ENCODE results near the gene PTH1R. TPM values are rescaled to one million over a fixed set of nuclear protein-coding genes. Genes with fewer than 3 reads are reported as not detected.
A peak's percentile ranks its signal among the peaks of the same experiment; 100 is the strongest.

The PTH1R gene
- polyA plus RNA-seq, 2 donors: 2.0 to 3.3 TPM

GRCh38 chr3:46881596-46882376, 4.3 kb downstream of the PTH1R start:
- Histone ChIP-seq H3K27ac (ENCODE audit: low read depth in 2 of 2, low read length in 1 of 2) (peak overlapping the region; percentile 44 to 54), H3K27me3 (ENCODE audit: control insufficient read depth in 1 of 2, insufficient read depth in 2 of 2, low read length in 2 of 2) (peaks cover 0 to 12% of the 10 kb centered on the region in 2 donors), H3K4me1 (ENCODE audit: control insufficient read depth in 2 of 2, insufficient read depth in 2 of 2, low read length in 1 of 2) (peaks cover 3 to 6% of the 10 kb centered on the region in 2 donors), H3K9me3 (ENCODE audit: control insufficient read depth in 2 of 2, insufficient read depth in 1 of 2, low read depth in 1 of 2, low read length in 1 of 2) (no peaks in the 10 kb centered on the region), H3K4me3 (ENCODE audit: low read depth in 1 of 2, low read length in 2 of 2) (peak overlapping the region; percentile 28 to 51), H3K36me3 (ENCODE audit: control insufficient read depth in 2 of 2, insufficient read depth in 2 of 2, low read length in 1 of 2) (no peaks in the 10 kb centered on the region)
- 2% methylated on average over 65 to 83 of the region's 83 CpGs for WGBS, 2 donors

- peaks cover 0 to 12% of the 10 kb centered on the region in 2 donors for H3K27me3 ChIP-seq (ENCODE audit: control insufficient read depth in 1 of 2, insufficient read depth in 2 of 2, low read length in 2 of 2)
- peak overlapping the region; percentile 44 to 54 for H3K27ac ChIP-seq (ENCODE audit: low read depth in 2 of 2, low read length in 1 of 2)
- 1 to 2% methylated on average over 64 to 72 of the region's 72 CpGs for WGBS, 2 donors
Observed at GRCh38 chr3:46882377-46883053, 5.0 kb downstream of the PTH1R start.

GRCh38 chr3:46883054-46883829, 5.7 kb downstream of the PTH1R start:
- Histone ChIP-seq H3K4me3 (ENCODE audit: low read depth in 1 of 2, low read length in 2 of 2) (peak overlapping the region; percentile 1 to 51), H3K27me3 (ENCODE audit: control insufficient read depth in 1 of 2, insufficient read depth in 2 of 2, low read length in 2 of 2) (peaks cover 0 to 12% of the 10 kb centered on the region in 2 donors), H3K36me3 (ENCODE audit: control insufficient read depth in 2 of 2, insufficient read depth in 2 of 2, low read length in 1 of 2) (no peaks in the 10 kb centered on the region), H3K27ac (ENCODE audit: low read depth in 2 of 2, low read length in 1 of 2) (no peak overlapping the region), H3K9me3 (ENCODE audit: control insufficient read depth in 2 of 2, insufficient read depth in 1 of 2, low read depth in 1 of 2, low read length in 1 of 2) (no peaks in the 10 kb centered on the region), H3K4me1 (ENCODE audit: control insufficient read depth in 2 of 2, insufficient read depth in 2 of 2, low read length in 1 of 2) (peaks cover 3 to 6% of the 10 kb centered on the region in 2 donors)
- 5 to 8% methylated on average over 30 to 71 of the region's 78 CpGs for WGBS, 2 donors

More at GRCh38 chr3:46882377-46883053, 5.0 kb downstream of the PTH1R start:
- no peaks in the 10 kb centered on the region for H3K9me3 ChIP-seq (ENCODE audit: control insufficient read depth in 2 of 2, insufficient read depth in 1 of 2, low read depth in 1 of 2, low read length in 1 of 2)
- peaks cover 3 to 6% of the 10 kb centered on the region in 2 donors for H3K4me1 ChIP-seq (ENCODE audit: control insufficient read depth in 2 of 2, insufficient read depth in 2 of 2, low read length in 1 of 2)
- H3K36me3 ChIP-seq (ENCODE audit: control insufficient read depth in 2 of 2, insufficient read depth in 2 of 2, low read length in 1 of 2): no peaks in the 10 kb centered on the region
- H3K4me3 ChIP-seq (ENCODE audit: low read depth in 1 of 2, low read length in 2 of 2): peak overlapping the region; percentile 28 to 51

- H3K36me3 ChIP-seq (ENCODE audit: control insufficient read depth in 2 of 2, insufficient read depth in 2 of 2, low read length in 1 of 2): no peaks in the 10 kb centered on the region
- no peak overlapping the region for H3K4me3 ChIP-seq (ENCODE audit: low read depth in 1 of 2, low read length in 2 of 2)
- H3K27me3 ChIP-seq (ENCODE audit: control insufficient read depth in 1 of 2, insufficient read depth in 2 of 2, low read length in 2 of 2): peaks cover 0 to 12% of the 10 kb centered on the region in 2 donors
- H3K27ac ChIP-seq (ENCODE audit: low read depth in 2 of 2, low read length in 1 of 2): no peak overlapping the region
- WGBS, 2 donors: 65 to 74% methylated on average over 4 of the region's 4 CpGs
- peaks cover 3 to 6% of the 10 kb centered on the region in 2 donors for H3K4me1 ChIP-seq (ENCODE audit: control insufficient read depth in 2 of 2, insufficient read depth in 2 of 2, low read length in 1 of 2)
- H3K9me3 ChIP-seq (ENCODE audit: control insufficient read depth in 2 of 2, insufficient read depth in 1 of 2, low read depth in 1 of 2, low read length in 1 of 2): no peaks in the 10 kb centered on the region
Observed at GRCh38 chr3:46883830-46884185, 6.3 kb downstream of the PTH1R start.

- no peak overlapping the region for H3K4me3 ChIP-seq (ENCODE audit: low read depth in 1 of 2, low read length in 2 of 2)
- no peaks in the 10 kb centered on the region for H3K9me3 ChIP-seq (ENCODE audit: control insufficient read depth in 2 of 2, insufficient read depth in 1 of 2, low read depth in 1 of 2, low read length in 1 of 2)
- peaks cover 3 to 6% of the 10 kb centered on the region in 2 donors for H3K4me1 ChIP-seq (ENCODE audit: control insufficient read depth in 2 of 2, insufficient read depth in 2 of 2, low read length in 1 of 2)
- H3K27ac ChIP-seq (ENCODE audit: low read depth in 2 of 2, low read length in 1 of 2): no peak overlapping the region
- no peaks in the 10 kb centered on the region for H3K36me3 ChIP-seq (ENCODE audit: control insufficient read depth in 2 of 2, insufficient read depth in 2 of 2, low read length in 1 of 2)
- WGBS, 2 donors: 52 to 80% methylated on average over 5 of the region's 5 CpGs
- H3K27me3 ChIP-seq (ENCODE audit: control insufficient read depth in 1 of 2, insufficient read depth in 2 of 2, low read length in 2 of 2): peaks cover 0 to 12% of the 10 kb centered on the region in 2 donors
Observed at GRCh38 chr3:46884427-46884826, 6.9 kb downstream of the PTH1R start.

- Histone ChIP-seq H3K27ac (ENCODE audit: low read depth in 2 of 2, low read length in 1 of 2) (no peak overlapping the region), H3K4me1 (ENCODE audit: control insufficient read depth in 2 of 2, insufficient read depth in 2 of 2, low read length in 1 of 2) (peaks cover 3 to 6% of the 10 kb centered on the region in 2 donors), H3K36me3 (ENCODE audit: control insufficient read depth in 2 of 2, insufficient read depth in 2 of 2, low read length in 1 of 2) (no peaks in the 10 kb centered on the region), H3K4me3 (ENCODE audit: low read depth in 1 of 2, low read length in 2 of 2) (no peak overlapping the region), H3K27me3 (ENCODE audit: control insufficient read depth in 1 of 2, insufficient read depth in 2 of 2, low read length in 2 of 2) (peaks cover 0 to 12% of the 10 kb centered on the region in 2 donors), H3K9me3 (ENCODE audit: control insufficient read depth in 2 of 2, insufficient read depth in 1 of 2, low read depth in 1 of 2, low read length in 1 of 2) (no peaks in the 10 kb centered on the region)
- WGBS, 2 donors: 84 to 87% methylated on average over 7 of the region's 7 CpGs
Observed at GRCh38 chr3:46884929-46885328, 7.4 kb downstream of the PTH1R start.

- WGBS, 2 donors: 83 to 89% methylated on average over 3 of the region's 3 CpGs
- no peaks in the 10 kb centered on the region for H3K36me3 ChIP-seq (ENCODE audit: control insufficient read depth in 2 of 2, insufficient read depth in 2 of 2, low read length in 1 of 2)
- H3K9me3 ChIP-seq (ENCODE audit: control insufficient read depth in 2 of 2, insufficient read depth in 1 of 2, low read depth in 1 of 2, low read length in 1 of 2): no peaks in the 10 kb centered on the region
- H3K4me1 ChIP-seq (ENCODE audit: control insufficient read depth in 2 of 2, insufficient read depth in 2 of 2, low read length in 1 of 2): peaks cover 3 to 6% of the 10 kb centered on the region in 2 donors
- no peak overlapping the region for H3K4me3 ChIP-seq (ENCODE audit: low read depth in 1 of 2, low read length in 2 of 2)
- H3K27ac ChIP-seq (ENCODE audit: low read depth in 2 of 2, low read length in 1 of 2): no peak overlapping the region
- peaks cover 0 to 12% of the 10 kb centered on the region in 2 donors for H3K27me3 ChIP-seq (ENCODE audit: control insufficient read depth in 1 of 2, insufficient read depth in 2 of 2, low read length in 2 of 2)
Observed at GRCh38 chr3:46885612-46886011, 8.1 kb downstream of the PTH1R start.

- Histone ChIP-seq H3K27ac (ENCODE audit: low read depth in 2 of 2, low read length in 1 of 2) (no peak overlapping the region), H3K27me3 (ENCODE audit: control insufficient read depth in 1 of 2, insufficient read depth in 2 of 2, low read length in 2 of 2) (peaks cover 0 to 6% of the 10 kb centered on the region in 2 donors), H3K4me1 (ENCODE audit: control insufficient read depth in 2 of 2, insufficient read depth in 2 of 2, low read length in 1 of 2) (peaks cover 7 to 8% of the 10 kb centered on the region in 2 donors), H3K4me3 (ENCODE audit: low read depth in 1 of 2, low read length in 2 of 2) (no peak overlapping the region), H3K9me3 (ENCODE audit: control insufficient read depth in 2 of 2, insufficient read depth in 1 of 2, low read depth in 1 of 2, low read length in 1 of 2) (no peaks in the 10 kb centered on the region), H3K36me3 (ENCODE audit: control insufficient read depth in 2 of 2, insufficient read depth in 2 of 2, low read length in 1 of 2) (no peaks in the 10 kb centered on the region)
- 73 to 74% methylated on average over 7 of the region's 7 CpGs for WGBS, 2 donors
Observed at GRCh38 chr3:46887980-46888494, 10.5 kb downstream of the PTH1R start.

- Histone ChIP-seq H3K9me3 (ENCODE audit: control insufficient read depth in 2 of 2, insufficient read depth in 1 of 2, low read depth in 1 of 2, low read length in 1 of 2) (no peaks in the 10 kb centered on the region), H3K36me3 (ENCODE audit: control insufficient read depth in 2 of 2, insufficient read depth in 2 of 2, low read length in 1 of 2) (no peaks in the 10 kb centered on the region), H3K27me3 (ENCODE audit: control insufficient read depth in 1 of 2, insufficient read depth in 2 of 2, low read length in 2 of 2) (peaks cover 0 to 3% of the 10 kb centered on the region in 2 donors), H3K4me1 (ENCODE audit: control insufficient read depth in 2 of 2, insufficient read depth in 2 of 2, low read length in 1 of 2) (peaks cover 7 to 8% of the 10 kb centered on the region in 2 donors), H3K4me3 (ENCODE audit: low read depth in 1 of 2, low read length in 2 of 2) (no peak overlapping the region), H3K27ac (ENCODE audit: low read depth in 2 of 2, low read length in 1 of 2) (no peak overlapping the region)
- 72 to 75% methylated on average over 13 of the region's 13 CpGs for WGBS, 2 donors
Observed at GRCh38 chr3:46888705-46889104, 11.2 kb downstream of the PTH1R start.

All from esophagus (tissue), 2 donors.